Calu3 (cell line): Measurements from ENCODE around the gene XAF1. TPM values are rescaled to one million over a fixed set of nuclear protein-coding genes. Genes with fewer than 3 reads are reported as not detected.

Source experiments
- BruUV-seq: library from RNA; stranded (reverse); fragments of 400-500 nt; replicated peaks from 2 replicates; lab custom pipeline; 2021; lab: Mats Ljungman, UMichigan
- CTCF ChIA-PET: fragments of 300-600 bp; sonication (Branson Sonifier 250); formaldehyde crosslinking; loops from one replicate; lab custom pipeline; 2022; ENCODE audit warnings: antibody characterized with exemption; lab: Charles Lee
- DNase-seq: peaks from one replicate; pipeline ENCODE4 v3.0.0; 2022
- H3K27ac Mint-ChIP-seq: one replicate; pipeline ENCODE4 v1.8.0; 2022; ENCODE audit warnings: mixed read lengths; ENCODE audit not compliant: unreplicated experiment
- H3K27me3 Mint-ChIP-seq: one replicate; pipeline ENCODE4 v1.8.0; 2022; ENCODE audit warnings: mixed read lengths; ENCODE audit not compliant: unreplicated experiment
- H3K36me3 Mint-ChIP-seq: one replicate; pipeline ENCODE4 v1.8.0; 2022; ENCODE audit warnings: mild to moderate bottlenecking, moderate library complexity, mixed read lengths; ENCODE audit not compliant: insufficient read depth, unreplicated experiment
- H3K4me1 Mint-ChIP-seq: one replicate; pipeline ENCODE4 v1.8.0; 2022; ENCODE audit warnings: mild to moderate bottlenecking, low read depth, mixed read lengths; ENCODE audit not compliant: unreplicated experiment
- H3K4me3 Mint-ChIP-seq: one replicate; pipeline ENCODE4 v1.8.0; 2022; ENCODE audit warnings: mild to moderate bottlenecking, low read depth, moderate library complexity, mixed read lengths; ENCODE audit not compliant: unreplicated experiment
- H3K9me3 Mint-ChIP-seq: one replicate; pipeline ENCODE4 v1.8.0; 2022; ENCODE audit warnings: low read depth, mixed read lengths; ENCODE audit not compliant: unreplicated experiment
- intact Hi-C: fragments of 100-400 bp; cut with micrococcal nuclease; formaldehyde crosslinking; loops from one replicate; pipeline ENCODE4 v1.10.0; 2022; ENCODE audit not compliant: unreplicated experiment
- total RNA-seq: library from RNA; stranded (reverse); gene quantifications from 2 replicates; pipeline ENCODE4 v1.2.3, GENCODE V29; 2022
- TF ChIP-seq, protein P1 (sequence below): fragments of 200-600 bp; IDR thresholded peaks from one replicate; pipeline ENCODE4 v1.8.0; 2022; ENCODE audit warnings: antibody characterized with exemption; ENCODE audit not compliant: unreplicated experiment

XAF1 gene
- total RNA-seq, 1 experiment from 2014 or later: 57.1 TPM

GRCh38 chr17:6710317-6710716 is 45.5 kb upstream of the XAF1 start:
- intact Hi-C loops: no loop called here
- DNase-seq: no peak
- TF ChIP-seq, protein P1, sequence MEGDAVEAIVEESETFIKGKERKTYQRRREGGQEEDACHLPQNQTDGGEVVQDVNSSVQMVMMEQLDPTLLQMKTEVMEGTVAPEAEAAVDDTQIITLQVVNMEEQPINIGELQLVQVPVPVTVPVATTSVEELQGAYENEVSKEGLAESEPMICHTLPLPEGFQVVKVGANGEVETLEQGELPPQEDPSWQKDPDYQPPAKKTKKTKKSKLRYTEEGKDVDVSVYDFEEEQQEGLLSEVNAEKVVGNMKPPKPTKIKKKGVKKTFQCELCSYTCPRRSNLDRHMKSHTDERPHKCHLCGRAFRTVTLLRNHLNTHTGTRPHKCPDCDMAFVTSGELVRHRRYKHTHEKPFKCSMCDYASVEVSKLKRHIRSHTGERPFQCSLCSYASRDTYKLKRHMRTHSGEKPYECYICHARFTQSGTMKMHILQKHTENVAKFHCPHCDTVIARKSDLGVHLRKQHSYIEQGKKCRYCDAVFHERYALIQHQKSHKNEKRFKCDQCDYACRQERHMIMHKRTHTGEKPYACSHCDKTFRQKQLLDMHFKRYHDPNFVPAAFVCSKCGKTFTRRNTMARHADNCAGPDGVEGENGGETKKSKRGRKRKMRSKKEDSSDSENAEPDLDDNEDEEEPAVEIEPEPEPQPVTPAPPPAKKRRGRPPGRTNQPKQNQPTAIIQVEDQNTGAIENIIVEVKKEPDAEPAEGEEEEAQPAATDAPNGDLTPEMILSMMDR: no peak
- no peaks in the 10 kb centered on the region for H3K9me3 Mint-ChIP-seq
- H3K4me3 Mint-ChIP-seq: no peak overlapping the region
- peaks cover 54% of the 10 kb centered on the region for H3K27me3 Mint-ChIP-seq
- H3K27ac Mint-ChIP-seq: no peak overlapping the region
- H3K4me1 Mint-ChIP-seq: peaks cover 9% of the 10 kb centered on the region
- CTCF ChIA-PET: no interaction called here
- H3K36me3 Mint-ChIP-seq: peaks cover 5% of the 10 kb centered on the region
- no TSS peak for BruUV-seq

GRCh38 chr17:6711081-6711674 is 44.7 kb upstream of the XAF1 start:
- Mint-ChIP-seq H3K27ac (no peak overlapping the region), H3K4me3 (no peak overlapping the region), H3K36me3 (peaks cover 5% of the 10 kb centered on the region), H3K9me3 (no peaks in the 10 kb centered on the region), H3K4me1 (peaks cover 9% of the 10 kb centered on the region), H3K27me3 (peaks cover 46% of the 10 kb centered on the region)
- TF ChIP-seq, protein P1: no peak
- no peak for DNase-seq
- BruUV-seq: no TSS peak
- intact Hi-C loops: no loop called here
- CTCF ChIA-PET: no interaction called here

GRCh38 chr17:6711681-6712057 is 44.2 kb upstream of the XAF1 start:
- Mint-ChIP-seq H3K4me3 (no peak overlapping the region), H3K4me1 (peaks cover 9% of the 10 kb centered on the region), H3K36me3 (peaks cover 5% of the 10 kb centered on the region), H3K9me3 (no peaks in the 10 kb centered on the region), H3K27me3 (peaks cover 41% of the 10 kb centered on the region), H3K27ac (no peak overlapping the region)
- intact Hi-C loops: no loop called here
- DNase-seq: no peak
- TF ChIP-seq, protein P1: no peak
- CTCF ChIA-PET: interaction anchor here (1.9 kb wide), 1 partner anchor 9 kb away, joined by 8 read pairs; no protein-coding TSS in a partner anchor
- no TSS peak for BruUV-seq

DNA sequence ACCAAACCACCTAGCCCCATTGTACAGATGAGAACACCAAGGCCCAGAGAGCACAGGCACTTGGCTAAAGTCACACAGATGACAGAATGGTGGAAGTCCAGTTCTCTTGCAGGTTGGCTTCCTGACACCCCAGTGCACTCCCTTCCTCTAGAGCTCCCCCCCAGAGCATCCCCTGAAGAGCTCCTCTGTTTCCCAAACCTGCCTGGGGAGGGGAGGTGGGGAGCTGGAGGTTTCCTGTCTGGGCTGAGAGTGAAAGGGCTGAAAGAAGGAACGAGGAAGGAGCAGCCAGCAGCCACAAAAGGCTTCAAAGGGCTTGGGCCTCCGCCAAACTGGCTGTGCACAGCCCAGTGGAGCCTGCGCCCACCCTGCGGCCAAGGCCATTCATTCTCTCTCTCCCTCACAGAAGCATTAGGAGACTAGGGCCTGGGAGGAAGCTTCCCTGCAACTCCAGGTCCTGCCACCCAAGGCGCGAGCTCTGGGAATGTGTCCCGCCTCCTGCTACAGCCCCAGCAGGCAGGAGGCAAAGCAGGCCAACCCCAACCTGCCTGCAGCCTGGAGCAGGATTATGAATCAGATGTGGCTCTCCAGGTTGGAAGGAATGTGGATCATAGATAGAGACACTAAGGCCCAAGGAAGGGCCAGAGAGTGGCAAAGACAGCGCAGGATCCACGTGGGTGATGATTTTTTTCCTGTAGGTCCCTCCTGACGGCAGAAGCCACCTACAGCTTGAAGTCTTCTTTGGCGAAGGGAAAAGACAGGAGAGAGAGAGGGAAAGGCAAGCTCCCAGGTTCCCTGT is 43.6 kb upstream of the XAF1 start:
- Mint-ChIP-seq H3K27me3 (peaks cover 36% of the 10 kb centered on the region), H3K4me3 (peak overlapping the region; percentile 65), H3K36me3 (peaks cover 5% of the 10 kb centered on the region), H3K9me3 (no peaks in the 10 kb centered on the region), H3K4me1 (peaks cover 9% of the 10 kb centered on the region), H3K27ac (no peak overlapping the region)
- DNase-seq: peak; percentile 41
- intact Hi-C loops: no loop called here
- CTCF ChIA-PET: interaction anchor here (1.3 to 1.9 kb wide), 2 partner anchors 10 to 43 kb away, joined by 3 to 8 read pairs; no protein-coding TSS in a partner anchor
- no TSS peak for BruUV-seq
- TF ChIP-seq, protein P1: no peak
